GM18519 (cell line): ENCODE measurements around the gene FABP7.
A peak's percentile ranks its signal among the peaks of the same experiment; 100 is the strongest.

Experiments used
- ATAC-seq: cut with Tn5 transposase; IDR thresholded peaks from one replicate; pipeline ENCODE4 v1.9.1; 2021; ENCODE audit warnings: mild to moderate bottlenecking, moderate library complexity; ENCODE audit not compliant: unreplicated experiment, low FRiP score

Gene FABP7

GRCh38 chr6:122755901-122756300, 23.6 kb upstream of the FABP7 start:
- no peak for ATAC-seq

- peak; percentile 99 for ATAC-seq
Measured at GRCh38 chr6:122758927-122759334, 20.6 kb upstream of the FABP7 start.

DNA sequence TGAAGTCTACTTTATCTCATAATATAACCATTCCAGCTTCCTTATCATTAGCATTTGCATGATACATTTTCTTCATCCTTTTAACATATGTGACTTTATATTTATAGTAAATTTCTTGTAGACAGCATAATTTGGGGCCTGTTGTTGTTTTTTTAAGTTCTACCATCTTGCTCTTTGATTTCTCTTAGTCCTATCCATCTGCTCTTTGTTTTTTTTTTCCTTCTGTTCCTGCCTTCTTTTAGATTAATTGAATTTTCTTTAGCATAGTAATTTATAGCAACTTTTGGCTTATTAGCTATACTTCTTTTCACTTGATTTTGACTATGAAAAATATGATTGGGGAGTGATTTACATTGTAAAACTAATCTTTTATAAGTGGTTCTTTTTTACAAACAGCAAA, 19.2 kb upstream of the FABP7 start:
- ATAC-seq = no peak

DNA sequence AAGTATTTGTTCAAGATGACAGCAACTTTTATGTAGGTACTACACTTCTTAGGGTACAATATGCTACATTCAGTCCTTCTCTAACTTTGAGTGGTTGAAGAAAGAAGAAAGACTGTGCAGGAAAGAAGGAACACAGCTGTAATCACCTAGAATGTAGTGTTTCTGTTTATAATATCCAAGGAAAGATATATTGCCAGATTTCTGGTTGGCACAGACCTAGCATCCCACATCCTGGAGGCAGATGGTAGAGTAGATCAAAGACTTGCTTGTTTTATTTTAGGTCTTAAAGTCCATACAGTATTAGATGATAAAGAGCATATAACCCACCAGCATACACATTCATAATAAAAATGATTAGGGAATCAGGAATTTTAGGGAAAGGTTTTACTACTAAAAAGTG, 13.3 kb upstream of the FABP7 start:
- ATAC-seq = no peak

GRCh38 chr6:122770835-122771601, 8.5 kb upstream of the FABP7 start:
- no peak for ATAC-seq

DNA sequence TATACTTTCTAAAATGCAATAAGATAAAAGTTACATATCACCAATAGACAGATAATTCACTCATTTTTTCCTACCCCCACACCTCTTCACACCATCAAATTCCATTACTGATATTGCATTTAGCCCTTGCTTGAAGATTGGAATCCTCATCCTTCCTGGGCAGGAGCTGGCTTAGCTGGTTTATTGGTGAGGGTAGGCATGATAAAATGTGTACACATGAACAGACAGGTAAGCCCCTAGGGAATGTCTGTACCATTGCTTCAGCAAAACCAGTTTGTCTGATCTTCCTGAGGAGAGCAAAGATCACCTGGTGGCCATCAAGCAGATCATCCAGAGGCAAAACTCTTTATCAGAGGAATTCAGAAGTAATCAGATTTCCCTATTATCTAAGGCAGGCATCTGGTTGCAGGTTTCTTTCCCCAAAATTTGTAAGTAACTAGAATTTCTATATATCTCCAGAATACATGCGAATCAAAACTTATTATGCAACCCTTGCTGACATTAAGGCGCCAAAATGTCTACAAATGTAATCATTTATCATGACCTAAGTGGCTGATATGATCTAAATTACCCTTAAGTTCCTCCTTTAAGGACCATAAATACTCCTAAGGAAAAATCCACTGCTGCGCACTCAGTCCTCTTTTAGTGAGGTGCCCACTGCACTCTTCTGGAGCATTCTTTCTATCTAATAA, 6.6 kb upstream of the FABP7 start:
- no peak for ATAC-seq

- ATAC-seq = no peak
Measured at GRCh38 chr6:122775975-122776374, 3.5 kb upstream of the FABP7 start.

DNA sequence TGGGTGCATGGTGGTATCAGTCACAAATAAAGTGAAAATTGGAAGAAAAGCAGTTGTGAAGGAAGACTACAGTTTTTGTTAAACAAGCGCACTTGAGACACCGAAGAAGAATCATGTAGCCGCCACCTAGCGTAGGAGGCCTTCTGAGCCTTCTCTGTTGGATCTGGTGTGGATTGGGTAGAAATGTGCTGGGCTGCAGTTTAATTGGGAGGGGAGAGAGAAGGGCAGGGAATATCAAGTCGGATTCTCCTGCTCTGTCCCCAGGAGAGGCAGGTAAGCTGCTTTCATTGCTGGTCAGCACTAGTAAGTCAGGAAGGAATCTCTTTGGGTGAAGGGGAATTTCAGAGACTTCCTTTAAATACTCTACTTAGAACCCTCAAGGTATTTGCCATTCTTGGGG, 1.2 kb upstream of the FABP7 start:
- no peak for ATAC-seq

- ATAC-seq = no peak
Measured at GRCh38 chr6:122778985-122779661, 393 bp upstream of the FABP7 start.

DNA sequence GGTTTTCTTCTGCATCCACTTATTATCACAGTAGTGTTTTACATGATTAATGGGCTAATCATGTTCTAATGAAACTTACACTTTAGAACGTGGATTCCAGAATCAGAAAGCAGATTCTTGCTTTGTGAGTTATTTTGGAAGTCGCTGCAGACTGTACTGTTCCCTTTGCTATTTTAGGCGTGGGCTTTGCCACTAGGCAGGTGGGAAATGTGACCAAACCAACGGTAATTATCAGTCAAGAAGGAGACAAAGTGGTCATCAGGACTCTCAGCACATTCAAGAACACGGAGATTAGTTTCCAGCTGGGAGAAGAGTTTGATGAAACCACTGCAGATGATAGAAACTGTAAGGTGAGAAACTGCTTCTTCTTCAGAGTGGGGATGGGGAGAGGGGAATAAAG, 598 bp downstream of the FABP7 start:
- ATAC-seq = no peak

- ATAC-seq = no peak
Measured at GRCh38 chr6:122781716-122782115, 2.2 kb downstream of the FABP7 start.

DNA sequence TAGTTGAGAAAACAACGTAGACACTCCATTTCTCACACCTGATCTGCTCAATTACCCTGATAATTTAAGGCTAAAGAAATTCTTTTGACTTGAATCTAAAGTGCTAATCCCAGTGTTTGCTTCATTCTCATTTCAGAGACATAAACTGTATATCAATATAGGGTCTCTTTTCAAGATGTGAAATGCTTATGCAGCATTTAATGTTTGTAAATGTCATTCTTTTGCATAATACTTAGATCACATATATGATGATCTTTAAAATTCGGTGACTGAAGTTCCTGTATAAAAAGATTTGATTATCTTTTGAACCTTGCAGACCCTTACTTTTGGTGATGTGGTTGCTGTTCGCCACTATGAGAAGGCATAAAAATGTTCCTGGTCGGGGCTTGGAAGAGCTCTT, 3.9 kb downstream of the FABP7 start:
- no peak for ATAC-seq

GRCh38 chr6:122785891-122786290, 6.4 kb downstream of the FABP7 start:
- ATAC-seq = no peak

- ATAC-seq = no peak
Measured at GRCh38 chr6:122787721-122788120, 8.2 kb downstream of the FABP7 start.

DNA sequence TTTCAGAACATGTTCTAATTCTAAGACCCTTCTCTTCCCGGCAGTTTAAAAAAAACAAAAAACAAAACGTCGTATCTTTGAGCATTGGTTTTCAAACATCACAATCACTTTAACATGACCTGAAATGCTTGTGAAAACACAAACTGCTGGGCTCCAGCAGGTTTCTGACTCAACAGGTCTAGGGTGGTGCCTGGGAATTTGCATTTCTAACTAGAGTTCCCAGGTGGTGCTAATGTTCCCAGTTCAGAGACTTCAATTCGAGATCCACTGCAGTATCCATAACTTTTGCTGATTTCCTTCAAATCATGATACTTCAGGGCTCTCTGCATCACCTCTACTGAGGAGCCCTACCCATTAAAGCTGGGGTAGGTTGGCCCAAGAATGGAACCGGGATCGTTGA, 8.7 kb downstream of the FABP7 start:
- ATAC-seq = no peak

GRCh38 chr6:122788663-122789181, 9.2 kb downstream of the FABP7 start:
- no peak for ATAC-seq

GRCh38 chr6:122789182-122790027, 9.9 kb downstream of the FABP7 start, which contains the start of gene SMPDL3A:
SMPDL3A (plus strand) TSS chr6:122789258; CDS start chr6:122789347, 89 bp downstream.
- ATAC-seq = peak; percentile 60

- ATAC-seq = no peak
Measured at GRCh38 chr6:122790028-122790422, 10.5 kb downstream of the FABP7 start.

DNA sequence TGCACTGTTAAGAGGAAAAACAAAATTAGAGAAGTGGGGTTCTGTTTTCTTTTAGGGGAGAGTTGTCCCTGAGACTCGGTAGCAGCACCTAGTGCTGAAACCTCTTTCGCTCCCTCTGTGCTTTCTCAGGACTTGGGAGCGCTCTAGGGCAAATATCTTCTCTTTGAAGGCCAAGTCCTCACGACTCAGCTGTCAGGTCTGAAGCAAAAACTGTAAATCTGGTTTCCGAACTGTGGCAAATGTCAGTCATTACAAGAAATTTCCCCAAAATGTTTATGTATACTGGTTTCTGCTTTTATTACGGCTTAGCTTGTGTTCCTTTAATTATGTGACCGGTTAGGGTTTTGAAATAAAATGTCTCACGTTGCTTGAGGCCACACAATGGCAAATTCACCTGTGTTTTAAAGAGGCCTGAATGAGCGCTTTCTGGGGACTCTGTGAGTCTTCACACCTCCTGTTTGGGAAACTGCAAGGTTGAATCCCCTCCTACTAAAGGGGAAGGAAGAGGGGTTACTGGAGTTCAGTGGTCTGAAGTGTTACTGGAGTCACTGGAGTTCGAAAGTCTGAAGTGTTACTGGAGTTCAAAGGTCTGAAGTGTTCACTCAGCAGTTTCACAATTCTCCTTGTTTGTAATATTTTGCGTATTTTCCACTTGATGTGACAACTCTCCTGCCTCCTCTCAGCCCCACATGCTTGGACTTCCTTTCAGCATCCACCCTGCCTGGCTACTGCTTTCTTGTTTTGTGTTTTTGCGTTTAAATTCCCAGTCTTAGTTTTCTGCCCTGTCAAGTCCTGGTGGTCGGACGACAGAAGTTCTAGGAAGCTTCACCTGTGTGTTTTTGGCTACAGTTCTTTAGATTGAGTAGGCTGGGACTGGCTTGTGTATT, 11.2 kb downstream of the FABP7 start:
- ATAC-seq = no peak
